GM23338 (cell line): ENCODE measurements around the gene TNPO1. TPM values are rescaled to one million over a fixed set of nuclear protein-coding genes. Genes with fewer than 3 reads are reported as not detected.

Experiments
- ATAC-seq: fragments of 200-7000 bp; cut with Tn5 transposase; 3 replicates; pipeline ENCODE4 v1.9.1; 2020
- DNase-seq: peaks from one replicate; pipeline ENCODE4 v3.0.0-alpha.2; 2015; ENCODE audit warnings: low spot score
- H2AFZ ChIP-seq: fragments of 200-600 bp; sonication (generic); 2 replicates; pipeline ENCODE4 v1.8.0; 2016; ENCODE audit warnings: antibody characterized with exemption, mild to moderate bottlenecking, moderate library complexity
- H3F3A ChIP-seq: fragments of 200-600 bp; sonication (generic); replicated peaks from 2 replicates; pipeline ENCODE4 v1.8.0; 2017; ENCODE audit warnings: antibody characterized with exemption, mixed run types, low read depth
- H3K27ac ChIP-seq: fragments of 200-600 bp; sonication (generic); 2 replicates; pipeline ENCODE4 v1.6.1; 2016; ENCODE audit warnings: low read depth
- H3K27me3 ChIP-seq: fragments of 200-600 bp; sonication (generic); 2 replicates; pipeline ENCODE4 v1.8.0; 2016; ENCODE audit warnings: mild to moderate bottlenecking, mixed run types, moderate library complexity; ENCODE audit not compliant: insufficient read depth
- H3K36me3 ChIP-seq: fragments of 200-600 bp; sonication (generic); 2 replicates; pipeline ENCODE4 v1.8.0; 2016; ENCODE audit warnings: mild to moderate bottlenecking; ENCODE audit not compliant: insufficient read depth
- H3K4me1 ChIP-seq: fragments of 200-600 bp; sonication (generic); 2 replicates; pipeline ENCODE4 v1.8.0; 2016; ENCODE audit warnings: mild to moderate bottlenecking, moderate library complexity; ENCODE audit not compliant: insufficient read depth
- H3K4me2 ChIP-seq: fragments of 200-600 bp; sonication (generic); 2 replicates; pipeline ENCODE4 v1.7.1; 2017; ENCODE audit warnings: mixed run types
- H3K4me3 ChIP-seq: fragments of 200-600 bp; sonication (generic); 2 replicates; pipeline ENCODE4 v1.6.1; 2016; ENCODE audit warnings: mixed run types
- H3K79me2 ChIP-seq: fragments of 200-600 bp; sonication (generic); replicated peaks from 2 replicates; pipeline ENCODE4 v1.8.0; 2017; ENCODE audit warnings: mild to moderate bottlenecking; ENCODE audit not compliant: insufficient read depth
- H3K9me2 ChIP-seq: fragments of 200-600 bp; sonication (generic); 2 replicates; pipeline ENCODE4 v1.8.0; 2017; ENCODE audit not compliant: insufficient read depth
- H4K20me1 ChIP-seq: fragments of 200-600 bp; sonication (generic); replicated peaks from 2 replicates; pipeline ENCODE4 v1.8.0; 2017; ENCODE audit warnings: mild to moderate bottlenecking; ENCODE audit not compliant: insufficient read depth
- H3K27ac Mint-ChIP-seq: 2 replicates; pipeline ENCODE4 v1.8.0; 2020; ENCODE audit warnings: inconsistent platforms, mild to moderate bottlenecking, moderate library complexity, mixed read lengths
- H3K27me3 Mint-ChIP-seq: 3 replicates; pipeline ENCODE4 v1.8.0; 2022; ENCODE audit warnings: low read depth, mild to moderate bottlenecking, moderate library complexity, mixed read lengths, inconsistent platforms; ENCODE audit not compliant: insufficient read depth, poor library complexity
- H3K36me3 Mint-ChIP-seq: 3 replicates; pipeline ENCODE4 v1.8.0; 2021; ENCODE audit warnings: low read depth, mild to moderate bottlenecking, inconsistent platforms, moderate library complexity, mixed read lengths
- H3K4me1 Mint-ChIP-seq: 3 replicates; pipeline ENCODE4 v1.8.0; 2020; ENCODE audit warnings: mild to moderate bottlenecking, inconsistent platforms, mixed read lengths
- H3K4me3 Mint-ChIP-seq: 3 replicates; pipeline ENCODE4 v1.8.0; 2021; ENCODE audit warnings: moderate library complexity, mild to moderate bottlenecking, inconsistent platforms, mixed read lengths
- H3K9me3 Mint-ChIP-seq: 3 replicates; pipeline ENCODE4 v1.8.0; 2020; ENCODE audit warnings: moderate library complexity, mild to moderate bottlenecking, inconsistent platforms, mixed read lengths
- CTCF ChIP-seq, 2 experiments: fragments of 200-600 bp in 1 of 2; sonication (generic) in 1 of 2; conservative IDR thresholded peaks; 2 replicates each; pipeline versions ENCODE4 v1.5.1 to v1.6.1; 2016 to 2017; ENCODE audit warnings: antibody characterized with exemption in 2 of 2, low read depth in 2 of 2, mild to moderate bottlenecking in 2 of 2, moderate library complexity in 1 of 2
- ETS1 ChIP-seq: IDR thresholded peaks from 2 replicates; pipeline ENCODE4 v1.6.1; 2016; ENCODE audit warnings: antibody characterized with exemption
- EZH2 ChIP-seq: fragments of 200-600 bp; sonication (generic); IDR thresholded peaks from one replicate; pipeline ENCODE4 v1.8.0; 2017; ENCODE audit warnings: antibody characterized with exemption, mild to moderate bottlenecking, low read depth; ENCODE audit not compliant: unreplicated experiment
- EZH2phosphoT487 ChIP-seq: fragments of 200-600 bp; sonication (generic); IDR thresholded peaks from one replicate; pipeline ENCODE4 v1.8.1; 2018; ENCODE audit warnings: antibody characterized with exemption; ENCODE audit not compliant: unreplicated experiment
- NANOG ChIP-seq: IDR thresholded peaks from 2 replicates; pipeline ENCODE4 v1.6.1; 2016; ENCODE audit warnings: antibody characterized with exemption, borderline replicate concordance
- POLR2AphosphoS5 ChIP-seq: IDR thresholded peaks from 2 replicates; pipeline ENCODE4 v1.6.1; 2016; ENCODE audit warnings: antibody characterized with exemption, low read depth
- REST ChIP-seq: IDR thresholded peaks from one replicate; pipeline ENCODE4 v1.6.1; 2018; ENCODE audit warnings: antibody characterized with exemption; ENCODE audit not compliant: unreplicated experiment
- STAT1 ChIP-seq: IDR thresholded peaks from one replicate; pipeline ENCODE4 v1.6.1; 2016; ENCODE audit warnings: antibody characterized with exemption; ENCODE audit not compliant: unreplicated experiment
- ZNF331 ChIP-seq: fragments of 250-450 bp; sonication (Bioruptor Pico); IDR thresholded peaks from 2 replicates; pipeline ENCODE4 v1.5.0; 2020; ENCODE audit warnings: low read depth, mild to moderate bottlenecking, moderate library complexity
- polyA plus RNA-seq: library from polyadenylated mRNA; unstranded; fragments of >200 nt; fragmentation: Nextera tagmentation; extraction: Ambion mirVana; gene quantifications from 2 replicates; pipeline ENCODE4 v1.2.1, GENCODE V29; 2016
- total RNA-seq: library from RNA; depleted of rRNA; stranded (reverse); fragments of >200 nt; shearing (Covaris generic); gene quantifications from 2 replicates; pipeline ENCODE4 v1.2.3, GENCODE V29; 2014

The TNPO1 gene
- total and polyA plus RNA-seq, 2 experiments from 2014 or later, result 117 to 197 TPM

- H3K27ac Mint-ChIP-seq, result 0 out of 2 replicates have a peak overlapping the region, but pooled peaks have one; percentile 16
- ATAC-seq (no peak), DNase-seq (no peak)
- H3K4me2 ChIP-seq, result no peak overlapping the region
- H4K20me1 ChIP-seq, result peaks cover 2% of the 10 kb centered on the region; the same call in 1 of the 2 replicates
- H3K9me2 ChIP-seq, result no peaks in the 10 kb centered on the region
- no peak overlapping the region for H2AFZ ChIP-seq
- H3K36me3 Mint-ChIP-seq, result peaks cover 90% of the 10 kb centered on the region
- peaks cover 4% of the 10 kb centered on the region; the same call in 1 of the 3 replicates for H3K4me1 Mint-ChIP-seq
- H3K27me3 Mint-ChIP-seq, result no peaks in the 10 kb centered on the region
- no peak overlapping the region for H3K4me3 Mint-ChIP-seq
- no peaks in the 10 kb centered on the region for H3K27me3 ChIP-seq
- H3K4me1 ChIP-seq, result no peaks in the 10 kb centered on the region
- H3K79me2 ChIP-seq, result peaks cover 12% of the 10 kb centered on the region; the same call in 1 of the 2 replicates
- H3F3A ChIP-seq, result no peaks in the 10 kb centered on the region
- TF ChIP-seq POLR2AphosphoS5 (no peak), STAT1 (no peak), ZNF331 (CRISPR knock-in tag) (no peak), REST (no peak), NANOG (no peak), CTCF (conservative IDR thresholded peaks at IDR 0.05; ENCODE audit: low read depth in 2 of 2) (no peak), ETS1 (no peak)
- H3K4me3 ChIP-seq, result no peak overlapping the region
- no peak overlapping the region for H3K27ac ChIP-seq
- no peaks in the 10 kb centered on the region for H3K9me3 Mint-ChIP-seq
- H3K36me3 ChIP-seq, result peaks cover 71% of the 10 kb centered on the region
Measured at GRCh38 chr5:72892846-72893245, 76.4 kb downstream of the TNPO1 start.

GRCh38 chr5:72895758-72896157, 79.3 kb downstream of the TNPO1 start:
- H2AFZ ChIP-seq, result no peak overlapping the region
- H3K79me2 ChIP-seq, result no peaks in the 10 kb centered on the region; the same call in 1 of the 2 replicates
- Mint-ChIP-seq H3K27ac (no peak overlapping the region), H3K4me1 (peaks cover 4% of the 10 kb centered on the region; the same call in 1 of the 3 replicates), H3K27me3 (no peaks in the 10 kb centered on the region), H3K4me3 (no peak overlapping the region), H3K36me3 (peaks cover 77% of the 10 kb centered on the region), H3K9me3 (no peaks in the 10 kb centered on the region)
- H3K9me2 ChIP-seq, result no peaks in the 10 kb centered on the region
- H3K4me1 ChIP-seq, result no peaks in the 10 kb centered on the region
- H4K20me1 ChIP-seq, result no peaks in the 10 kb centered on the region; the same call in 1 of the 2 replicates
- no peaks in the 10 kb centered on the region for H3F3A ChIP-seq
- ATAC-seq (no peak), DNase-seq (no peak)
- H3K4me3 ChIP-seq, result no peak overlapping the region
- H3K27me3 ChIP-seq, result no peaks in the 10 kb centered on the region
- no peak overlapping the region for H3K4me2 ChIP-seq
- no peak overlapping the region for H3K27ac ChIP-seq
- H3K36me3 ChIP-seq, result peaks cover 74% of the 10 kb centered on the region
- TF ChIP-seq EZH2phosphoT487, result no peak
- no peak for TF ChIP-seq NANOG
- no peak for TF ChIP-seq EZH2
- TF ChIP-seq REST, result no peak
- no peak for TF ChIP-seq ETS1
